Lower leg skin (tissue), 4 donors: ENCODE results near the gene ING3. TPM values are rescaled to one million over a fixed set of nuclear protein-coding genes. Genes with fewer than 3 reads are reported as not detected.

Experiments
- DNase-seq, 2 donors: peaks; one replicate each; pipeline ENCODE4 v3.0.0-alpha.2; 2019; ENCODE audit warnings: low spot score in 2 of 2
- H3K4me3 ChIP-seq: fragments of 200-600 bp; sonication (generic); 2 replicates; pipeline ENCODE4 v1.5.1; 2017; ENCODE audit warnings: mild to moderate bottlenecking, low read depth; ENCODE audit not compliant: poor library complexity, severe bottlenecking
- CTCF ChIP-seq, 3 donors: fragments of 450-650 bp; IDR thresholded peaks; one replicate each; pipeline ENCODE4 v1.5.1; 2016; ENCODE audit warnings: antibody characterized with exemption in 3 of 3, mild to moderate bottlenecking in 3 of 3, moderate library complexity in 2 of 3
- POLR2A ChIP-seq, 2 donors: fragments of 450-650 bp; IDR thresholded peaks; one replicate each; pipeline ENCODE4 v1.6.1; 2016 to 2017; ENCODE audit warnings: antibody characterized with exemption in 2 of 2, mild to moderate bottlenecking in 1 of 2, moderate library complexity in 1 of 2
- WGBS, 2 donors: methylation state at CpG; one replicate each; pipeline ENCODE4 v1.1.5; 2018; 5-methylcytosine and 5-hydroxymethylcytosine counted together
- intact Hi-C: fragments of 100-400 bp; cut with DNase I; formaldehyde crosslinking; loops from one replicate; pipeline ENCODE4 v1.15.0; 2023; ENCODE audit warnings: low total_unique reads
- total RNA-seq, 4 donors: library from RNA; depleted of rRNA; stranded (reverse); fragments of >200 nt; gene quantifications; one replicate each; pipeline ENCODE4 v1.1.0, GENCODE V29; 2016

ING3 gene
- total RNA-seq, 4 donors from 2014 or later, result 6.6 to 11.4 (median 9.8) TPM

GRCh38 chr7:121024611-121025010, 74.0 kb downstream of the ING3 start:
- intact Hi-C loops, result no loop called here
- DNase-seq, result no peak
- WGBS, 2 donors, result 30 to 50% methylated on average over 5 of the region's 5 CpGs
- TF ChIP-seq POLR2A (IDR thresholded peaks at IDR 0.05) (no peak), CTCF (IDR thresholded peaks at IDR 0.05) (no peak)
- no peak overlapping the region for H3K4me3 ChIP-seq

GRCh38 chr7:121026159-121026558, 75.6 kb downstream of the ING3 start:
- TF ChIP-seq POLR2A (IDR thresholded peaks at IDR 0.05), result no peak
- WGBS, 2 donors, result 96 to 100% methylated on average over 1 of the region's 1 CpG
- DNase-seq, result no peak
- intact Hi-C loops, result no loop called here
- H3K4me3 ChIP-seq, result no peak overlapping the region

- DNase-seq, result no peak
- 93 to 94% methylated on average over 3 of the region's 3 CpGs for WGBS, 2 donors
These were observed 76.1 kb downstream of the ING3 start for GRCh38 chr7:121026577-121027111.

More at GRCh38 chr7:121026577-121027111, 76.1 kb downstream of the ING3 start:
- intact Hi-C loops, result no loop called here
- no peak for TF ChIP-seq CTCF (IDR thresholded peaks at IDR 0.05)
- TF ChIP-seq POLR2A (IDR thresholded peaks at IDR 0.05), result no peak
- no peak overlapping the region for H3K4me3 ChIP-seq

Other genes starting within 250 kb of the ING3 start
- 1 to 10 TPM; 1.3 to 4.6 (median 3.3) TPM for gene TSPAN12, start 92.6 kb upstream of the ING3 start, total RNA-seq
- 1 to 10 TPM; 1.9 to 4.4 (median 3.7) TPM for gene CPED1, start 37.9 kb downstream of the ING3 start, total RNA-seq